Esophagus squamous epithelium (tissue), 5 donors: Measurements from ENCODE around the gene MAGOH. TPM values are rescaled to one million over a fixed set of nuclear protein-coding genes. Genes with fewer than 3 reads are reported as not detected.

Source experiments
- DNase-seq: peaks from one replicate; lab custom pipeline; 2025; lab: John Stamatoyannopoulos, UW
- H3K27ac ChIP-seq, 4 donors: fragments of 200-600 bp; sonication (generic); one replicate each; pipeline ENCODE4 v1.5.1; 2016 to 2019; ENCODE audit warnings: mild to moderate bottlenecking in 1 of 4
- H3K27me3 ChIP-seq, 4 donors: fragments of 200-600 bp; sonication (generic); 1 replicate in 3 of 4; 2 replicates in 1 of 4; pipeline versions ENCODE4 v1.5.1 to v1.6.0; 2017 to 2021; ENCODE audit warnings: antibody characterized with exemption in 1 of 4
- H3K36me3 ChIP-seq, 3 donors: fragments of 200-600 bp; sonication (generic); one replicate each; pipeline ENCODE4 v1.5.1; 2016 to 2019
- H3K4me1 ChIP-seq, 3 donors: fragments of 200-600 bp; sonication (generic); one replicate each; pipeline ENCODE4 v1.5.1; 2017 to 2019
- H3K4me3 ChIP-seq, 4 donors: fragments of 200-600 bp; sonication (generic); 1 replicate in 3 of 4; 2 replicates in 1 of 4; pipeline ENCODE4 v1.5.1; 2016 to 2019; ENCODE audit warnings: mild to moderate bottlenecking in 2 of 4, moderate library complexity in 1 of 4
- H3K9me3 ChIP-seq, 3 donors: fragments of 200-600 bp; sonication (generic); one replicate each; pipeline ENCODE4 v1.5.1; 2016 to 2019
- CTCF ChIP-seq, 6 experiments: fragments of 450-650 bp in 4 of 6; fragments of 200-600 bp in 2 of 6; sonication (generic) in 2 of 6; IDR thresholded peaks; one replicate each; pipeline ENCODE4 v1.5.1; 2016 to 2019; ENCODE audit warnings: antibody characterized with exemption in 6 of 6, mild to moderate bottlenecking in 4 of 6, moderate library complexity in 4 of 6
- POLR2A ChIP-seq, 4 donors: fragments of 450-650 bp; IDR thresholded peaks; one replicate each; pipeline ENCODE4 v1.6.1; 2017; ENCODE audit warnings: antibody characterized with exemption in 4 of 4, mild to moderate bottlenecking in 4 of 4, moderate library complexity in 3 of 4
- WGBS, 2 donors: methylation state at CpG; one replicate each; pipeline ENCODE4 v1.1.5; 2018; 5-methylcytosine and 5-hydroxymethylcytosine counted together
- intact Hi-C: fragments of 100-400 bp; cut with DNase I; formaldehyde crosslinking; loops from one replicate; pipeline ENCODE4 v1.15.0; 2022
- total RNA-seq, 4 donors: library from RNA; depleted of rRNA; stranded (reverse); fragments of >200 nt; gene quantifications; one replicate each; pipeline ENCODE4 v1.1.0, GENCODE V29; 2016
- donor health status: DM: yes; HTN: yes; CAD: no.

The MAGOH gene
- total RNA-seq, 4 donors from 2014 or later: 27.6 to 52.7 (median 41.8) TPM

GRCh38 chr1:53241828-53242227, 3.5 kb upstream of the MAGOH start:
- 79 to 84% methylated on average over 2 of the region's 2 CpGs for WGBS, 2 donors
- peaks cover 10 to 20% (median 14%) of the 10 kb centered on the region in 3 donors for H3K4me1 ChIP-seq

GRCh38 chr1:53237638-53238037, 680 bp downstream of the MAGOH start:
- Histone ChIP-seq H3K9me3 (no peaks in the 10 kb centered on the region), H3K27me3 (no peaks in the 10 kb centered on the region), H3K4me1 (peaks cover 12 to 34% (median 20%) of the 10 kb centered on the region in 3 donors), H3K27ac (peak overlapping the region; percentile 79 to 89 (median 84)), H3K36me3 (peaks cover 0 to 40% (median 6%) of the 10 kb centered on the region in 3 donors), H3K4me3 (peak overlapping the region; percentile 65 to 98 (median 89))
- 28 to 37% methylated on average over 7 to 8 of the region's 8 CpGs for WGBS, 2 donors
- no peak for DNase-seq
- TF ChIP-seq POLR2A (IDR thresholded peaks at IDR 0.05): no peak
- no peak for TF ChIP-seq CTCF (IDR thresholded peaks at IDR 0.05)
- intact Hi-C loops: no loop called here

More at GRCh38 chr1:53241828-53242227, 3.5 kb upstream of the MAGOH start:
- intact Hi-C loops: no loop called here
- Histone ChIP-seq H3K36me3 (peaks cover 0 to 9% (median 0%) of the 10 kb centered on the region in 3 donors), H3K9me3 (no peaks in the 10 kb centered on the region), H3K4me3 (no peak overlapping the region), H3K27me3 (no peaks in the 10 kb centered on the region), H3K27ac (no peak overlapping the region)
- TF ChIP-seq POLR2A (IDR thresholded peaks at IDR 0.05): no peak
- no peak for TF ChIP-seq CTCF (IDR thresholded peaks at IDR 0.05)
- no peak for DNase-seq

- intact Hi-C loops: no loop called here
- DNase-seq: no peak
- Histone ChIP-seq H3K27me3 (no peaks in the 10 kb centered on the region), H3K9me3 (no peaks in the 10 kb centered on the region), H3K27ac (peak overlapping the region; percentile 96 to 99 (median 97)), H3K4me3 (peak overlapping the region; percentile 81 to 85 (median 83)), H3K4me1 (peaks cover 8 to 22% (median 14%) of the 10 kb centered on the region in 3 donors), H3K36me3 (peaks cover 0 to 32% (median 0%) of the 10 kb centered on the region in 3 donors)
- WGBS, 2 donors: 37 to 46% methylated on average over 3 of the region's 3 CpGs
- no peak for TF ChIP-seq CTCF (IDR thresholded peaks at IDR 0.05)
- no peak for TF ChIP-seq POLR2A (IDR thresholded peaks at IDR 0.05)
These were observed 17.4 kb downstream of the MAGOH start for GRCh38 chr1:53220962-53221286.

GRCh38 chr1:53220171-53220961, 18.0 kb downstream of the MAGOH start, which contains the start of gene CZIB:
TSS of gene CZIB (minus strand) at chr1:53220634. CDS start at chr1:53220575, 59 bp downstream.
- Histone ChIP-seq H3K4me1 (peaks cover 8 to 22% (median 14%) of the 10 kb centered on the region in 3 donors), H3K27me3 (no peaks in the 10 kb centered on the region), H3K4me3 (peak within 1 kb of the TSS; percentile 81 to 85 (median 83)), H3K9me3 (no peaks in the 10 kb centered on the region), H3K27ac (peak within 1 kb of the TSS; percentile 96 to 99 (median 97)), H3K36me3 (peaks cover 0 to 34% (median 0%) of the 10 kb centered on the region in 3 donors)
- 0% methylated on average over 8 to 24 of the region's 61 CpGs for WGBS, 2 donors
- intact Hi-C loops: no loop called here
- TF ChIP-seq POLR2A (IDR thresholded peaks at IDR 0.05) (peak in 3 of 4 donors; percentile 36 to 95 (median 78)), CTCF (IDR thresholded peaks at IDR 0.05) (peak in 1 of 6 experiments; percentile 15)
- DNase-seq: peak; percentile 73

- Histone ChIP-seq H3K9me3 (no peaks in the 10 kb centered on the region), H3K27me3 (no peaks in the 10 kb centered on the region), H3K4me1 (peaks cover 8 to 22% (median 14%) of the 10 kb centered on the region in 3 donors), H3K27ac (peak overlapping the region; percentile 96 to 99 (median 97)), H3K4me3 (peak overlapping the region; percentile 81 to 85 (median 83)), H3K36me3 (peaks cover 0 to 40% (median 0%) of the 10 kb centered on the region in 3 donors)
- 7 to 20% methylated on average over 7 of the region's 8 CpGs for WGBS, 2 donors
- DNase-seq: no peak
- no peak for TF ChIP-seq CTCF (IDR thresholded peaks at IDR 0.05)
- no peak for TF ChIP-seq POLR2A (IDR thresholded peaks at IDR 0.05)
- intact Hi-C loops: no loop called here
These were observed 18.6 kb downstream of the MAGOH start for GRCh38 chr1:53219711-53220110.
